Esophagus squamous epithelium (tissue), 5 donors: ENCODE data around the gene PCDHGA1. TPM values are rescaled to one million over a fixed set of nuclear protein-coding genes. Genes with fewer than 3 reads are reported as not detected.
A peak's percentile ranks its signal among the peaks of the same experiment; 100 is the strongest.

ENCODE experiments used
- DNase-seq: peaks from one replicate; lab custom pipeline; 2025; lab: John Stamatoyannopoulos, UW
- H3K27ac ChIP-seq, 4 donors: fragments of 200-600 bp; sonication (generic); one replicate each; pipeline ENCODE4 v1.5.1; 2016 to 2019; ENCODE audit warnings: mild to moderate bottlenecking in 1 of 4
- H3K27me3 ChIP-seq, 4 donors: fragments of 200-600 bp; sonication (generic); 1 replicate in 3 of 4; 2 replicates in 1 of 4; pipeline versions ENCODE4 v1.5.1 to v1.6.0; 2017 to 2021; ENCODE audit warnings: antibody characterized with exemption in 1 of 4
- H3K36me3 ChIP-seq, 3 donors: fragments of 200-600 bp; sonication (generic); one replicate each; pipeline ENCODE4 v1.5.1; 2016 to 2019
- H3K4me1 ChIP-seq, 3 donors: fragments of 200-600 bp; sonication (generic); one replicate each; pipeline ENCODE4 v1.5.1; 2017 to 2019
- H3K4me3 ChIP-seq, 4 donors: fragments of 200-600 bp; sonication (generic); 1 replicate in 3 of 4; 2 replicates in 1 of 4; pipeline ENCODE4 v1.5.1; 2016 to 2019; ENCODE audit warnings: mild to moderate bottlenecking in 2 of 4, moderate library complexity in 1 of 4
- H3K9me3 ChIP-seq, 3 donors: fragments of 200-600 bp; sonication (generic); one replicate each; pipeline ENCODE4 v1.5.1; 2016 to 2019
- CTCF ChIP-seq, 6 experiments: fragments of 450-650 bp in 4 of 6; fragments of 200-600 bp in 2 of 6; sonication (generic) in 2 of 6; IDR thresholded peaks; one replicate each; pipeline ENCODE4 v1.5.1; 2016 to 2019; ENCODE audit warnings: antibody characterized with exemption in 6 of 6, mild to moderate bottlenecking in 4 of 6, moderate library complexity in 4 of 6
- POLR2A ChIP-seq, 4 donors: fragments of 450-650 bp; IDR thresholded peaks; one replicate each; pipeline ENCODE4 v1.6.1; 2017; ENCODE audit warnings: antibody characterized with exemption in 4 of 4, mild to moderate bottlenecking in 4 of 4, moderate library complexity in 3 of 4
- WGBS, 2 donors: methylation state at CpG; one replicate each; pipeline ENCODE4 v1.1.5; 2018; 5-methylcytosine and 5-hydroxymethylcytosine counted together
- intact Hi-C: fragments of 100-400 bp; cut with DNase I; formaldehyde crosslinking; loops from one replicate; pipeline ENCODE4 v1.15.0; 2022
- total RNA-seq, 4 donors: library from RNA; depleted of rRNA; stranded (reverse); fragments of >200 nt; gene quantifications; one replicate each; pipeline ENCODE4 v1.1.0, GENCODE V29; 2016
- donor health status: DM: yes; HTN: yes; CAD: no.

Gene PCDHGA1
- total RNA-seq, 4 donors from 2014 or later = 0.19 to 0.66 (median 0.34) TPM

DNA sequence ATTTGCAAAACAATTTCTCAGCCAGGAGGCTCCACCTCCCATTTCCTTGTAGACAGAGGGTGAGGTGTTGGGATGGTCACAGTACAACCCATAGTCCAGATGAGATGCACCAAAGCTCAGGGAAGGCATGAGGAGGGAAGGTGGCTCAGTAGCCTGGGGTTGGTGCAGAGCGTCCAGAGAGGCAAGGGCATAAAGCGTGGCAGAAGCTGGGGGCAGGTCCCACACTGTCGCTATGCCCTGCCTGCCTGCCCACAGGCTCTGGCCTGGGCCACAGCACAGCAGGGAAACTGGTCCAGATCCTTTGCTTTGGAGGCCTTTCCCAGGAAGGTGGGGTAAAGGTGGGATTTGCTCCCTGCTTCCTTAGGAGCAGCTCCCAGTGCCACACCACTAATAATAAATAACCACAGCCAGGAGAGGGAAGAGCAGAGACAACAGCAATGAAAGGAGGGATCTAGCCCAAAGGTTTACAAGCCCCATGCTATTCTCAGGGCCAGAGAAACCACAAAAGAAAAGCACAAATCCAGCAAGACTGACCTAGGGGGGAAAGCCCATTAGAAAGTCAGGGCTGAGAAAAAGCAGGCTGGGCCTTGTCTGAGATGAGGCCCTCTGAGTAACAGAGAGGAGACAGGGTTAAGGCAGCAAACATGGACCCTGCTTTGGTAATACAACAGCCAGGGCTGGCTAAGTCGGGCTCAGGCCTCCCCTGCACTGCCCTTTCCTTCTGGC lies 185.8 kb downstream of the PCDHGA1 start:
- intact Hi-C loops = no loop called here
- TF ChIP-seq POLR2A (IDR thresholded peaks at IDR 0.05) (no peak), CTCF (IDR thresholded peaks at IDR 0.05) (no peak)
- DNase-seq = no peak
- WGBS, 2 donors = 67 to 90% methylated on average over 2 to 4 of the region's 4 CpGs
- no peaks in the 10 kb centered on the region for H3K27me3 ChIP-seq
- peak overlapping the region; percentile 59 to 95 (median 90) for H3K27ac ChIP-seq
- no peak overlapping the region for H3K4me3 ChIP-seq
- peaks cover 0 to 52% (median 8%) of the 10 kb centered on the region in 3 donors for H3K36me3 ChIP-seq
- peaks cover 35 to 94% (median 73%) of the 10 kb centered on the region in 3 donors for H3K4me1 ChIP-seq
- no peaks in the 10 kb centered on the region for H3K9me3 ChIP-seq

- WGBS, 2 donors = 95% methylated on average over 4 of the region's 8 CpGs; no CpG with 5 or more reads in 1 of the 2 donors
- H3K4me1 ChIP-seq = peaks cover 37 to 99% (median 79%) of the 10 kb centered on the region in 3 donors
- TF ChIP-seq CTCF (IDR thresholded peaks at IDR 0.05) = no peak
- TF ChIP-seq POLR2A (IDR thresholded peaks at IDR 0.05) = no peak
- no peaks in the 10 kb centered on the region for H3K27me3 ChIP-seq
- peaks cover 0 to 46% (median 8%) of the 10 kb centered on the region in 3 donors for H3K36me3 ChIP-seq
- no peak for DNase-seq
- peak overlapping the region in 3 of 4 donors; percentile 59 to 95 (median 94) for H3K27ac ChIP-seq
- intact Hi-C loops = no loop called here
- H3K9me3 ChIP-seq = no peaks in the 10 kb centered on the region
- H3K4me3 ChIP-seq = no peak overlapping the region
Observed at GRCh38 chr5:141516672-141517025, 186.3 kb downstream of the PCDHGA1 start.

GRCh38 chr5:141517312-141517711 lies 187.0 kb downstream of the PCDHGA1 start:
- H3K9me3 ChIP-seq = no peaks in the 10 kb centered on the region
- peaks cover 41 to 100% (median 85%) of the 10 kb centered on the region in 3 donors for H3K4me1 ChIP-seq
- peak overlapping the region in 3 of 4 donors; percentile 54 to 95 (median 93) for H3K27ac ChIP-seq
- H3K4me3 ChIP-seq = no peak overlapping the region
- 87 to 92% methylated on average over 6 to 7 of the region's 8 CpGs for WGBS, 2 donors
- DNase-seq = no peak
- intact Hi-C loops = no loop called here
- TF ChIP-seq CTCF (IDR thresholded peaks at IDR 0.05) (no peak), POLR2A (IDR thresholded peaks at IDR 0.05) (no peak)
- H3K27me3 ChIP-seq = no peaks in the 10 kb centered on the region
- peaks cover 0 to 45% (median 8%) of the 10 kb centered on the region in 3 donors for H3K36me3 ChIP-seq

- intact Hi-C loops = no loop called here
Observed at GRCh38 chr5:141517880-141518617, 187.7 kb downstream of the PCDHGA1 start.

More at GRCh38 chr5:141517880-141518617, 187.7 kb downstream of the PCDHGA1 start:
- Histone ChIP-seq H3K27ac (peak overlapping the region; percentile 54 to 95 (median 88)), H3K4me3 (no peak overlapping the region), H3K4me1 (peaks cover 35 to 100% (median 91%) of the 10 kb centered on the region in 3 donors), H3K36me3 (peaks cover 0 to 52% (median 8%) of the 10 kb centered on the region in 3 donors), H3K27me3 (no peaks in the 10 kb centered on the region), H3K9me3 (no peaks in the 10 kb centered on the region)
- DNase-seq = no peak
- TF ChIP-seq CTCF (IDR thresholded peaks at IDR 0.05) (no peak), POLR2A (IDR thresholded peaks at IDR 0.05) (no peak)
- 80 to 82% methylated on average over 11 of the region's 11 CpGs for WGBS, 2 donors
